NCI-H1417 treated with DMSO at 0.1 percent for 48 hours (cell line): Measurements from ENCODE around the gene SNAPC2.
"Not testable (repeated sequence)": the region's sequence is repeated elsewhere in the genome, so short reads cannot be mapped to it uniquely, and the experiment has no call there.

Source experiments
- DNase-seq: peaks from one replicate; lab custom pipeline; 2025; lab: John Stamatoyannopoulos, UW

SNAPC2 gene

GRCh38 chr19:7909471-7910067 lies 10.6 kb upstream of the SNAPC2 start:
- DNase-seq: no peak

GRCh38 chr19:7910321-7911161 lies 9.6 kb upstream of the SNAPC2 start:
- DNase-seq: no peak

GRCh38 chr19:7911508-7912143 lies 8.5 kb upstream of the SNAPC2 start:
- no peak for DNase-seq

GRCh38 chr19:7912144-7912696 lies 7.9 kb upstream of the SNAPC2 start:
- DNase-seq: no peak

GRCh38 chr19:7912697-7913564 lies 7.2 kb upstream of the SNAPC2 start:
- DNase-seq: no peak

- no peak for DNase-seq
Measured at GRCh38 chr19:7913652-7914051, 6.5 kb upstream of the SNAPC2 start.

- DNase-seq: no peak
Measured at GRCh38 chr19:7914099-7914498, 6.0 kb upstream of the SNAPC2 start.

GRCh38 chr19:7914598-7915045 lies 5.5 kb upstream of the SNAPC2 start, which contains the start of gene TGFBR3L:
Gene TGFBR3L, plus strand, starts transcription at chr19:7914830.
- DNase-seq: no peak

GRCh38 chr19:7915250-7916102 lies 4.7 kb upstream of the SNAPC2 start:
- DNase-seq: no peak

- DNase-seq: no peak
Measured at GRCh38 chr19:7916103-7916954, 3.8 kb upstream of the SNAPC2 start.

- no peak for DNase-seq
Measured at GRCh38 chr19:7916955-7917266, 3.2 kb upstream of the SNAPC2 start.

- DNase-seq: no peak
Measured at GRCh38 chr19:7917267-7918061, 2.7 kb upstream of the SNAPC2 start.

GRCh38 chr19:7918062-7918614 lies 2.0 kb upstream of the SNAPC2 start:
- not testable (repeated sequence) for DNase-seq

- no peak for DNase-seq
Measured at GRCh38 chr19:7918615-7919421, 1.3 kb upstream of the SNAPC2 start.

GRCh38 chr19:7920519-7921301 lies 572 bp downstream of the SNAPC2 start:
- peak; percentile 89 for DNase-seq

GRCh38 chr19:7921302-7921966 lies 1.3 kb downstream of the SNAPC2 start:
- DNase-seq: no peak
